WTC11 (cell line): ENCODE measurements around the gene KDM4E.

Experiments used
- TF ChIP-seq, protein P1 (sequence below): sonication (generic); formaldehyde crosslinking; IDR thresholded peaks from 2 replicates; pipeline ENCODE4 v1.8.1; 2022; ENCODE audit warnings: low read depth, mild to moderate bottlenecking, moderate library complexity, missing genetic modification reagents, borderline replicate concordance
- TF ChIP-seq, protein P2 (sequence below): fragments of 200-600 bp; IDR thresholded peaks from 2 replicates; pipeline ENCODE4 v1.8.0; 2022; ENCODE audit warnings: antibody characterized with exemption

DNA sequence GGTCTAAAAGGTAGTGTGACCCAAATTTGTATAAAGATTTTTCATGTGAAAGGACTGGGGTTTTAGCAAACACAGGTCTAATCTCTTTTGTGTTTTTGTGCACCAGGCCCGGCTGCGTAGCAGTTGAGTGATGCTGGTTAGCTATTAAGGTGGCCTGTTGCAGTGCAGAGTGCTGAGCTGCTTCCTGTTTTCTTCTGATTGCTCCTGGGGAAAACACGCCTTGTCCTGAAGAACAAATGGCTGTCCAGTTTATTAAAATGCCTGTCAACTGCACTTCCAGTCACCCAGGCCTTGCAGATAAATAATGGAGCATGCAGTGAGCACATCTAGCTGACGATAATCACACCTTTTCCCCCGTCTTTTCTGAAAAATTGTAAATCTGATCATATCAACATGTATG lies 43.5 kb downstream of the KDM4E start:
- TF ChIP-seq, protein P1, sequence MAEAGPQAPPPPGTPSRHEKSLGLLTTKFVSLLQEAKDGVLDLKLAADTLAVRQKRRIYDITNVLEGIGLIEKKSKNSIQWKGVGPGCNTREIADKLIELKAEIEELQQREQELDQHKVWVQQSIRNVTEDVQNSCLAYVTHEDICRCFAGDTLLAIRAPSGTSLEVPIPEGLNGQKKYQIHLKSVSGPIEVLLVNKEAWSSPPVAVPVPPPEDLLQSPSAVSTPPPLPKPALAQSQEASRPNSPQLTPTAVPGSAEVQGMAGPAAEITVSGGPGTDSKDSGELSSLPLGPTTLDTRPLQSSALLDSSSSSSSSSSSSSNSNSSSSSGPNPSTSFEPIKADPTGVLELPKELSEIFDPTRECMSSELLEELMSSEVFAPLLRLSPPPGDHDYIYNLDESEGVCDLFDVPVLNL (CRISPR knock-in tag): no peak
- TF ChIP-seq, protein P2, sequence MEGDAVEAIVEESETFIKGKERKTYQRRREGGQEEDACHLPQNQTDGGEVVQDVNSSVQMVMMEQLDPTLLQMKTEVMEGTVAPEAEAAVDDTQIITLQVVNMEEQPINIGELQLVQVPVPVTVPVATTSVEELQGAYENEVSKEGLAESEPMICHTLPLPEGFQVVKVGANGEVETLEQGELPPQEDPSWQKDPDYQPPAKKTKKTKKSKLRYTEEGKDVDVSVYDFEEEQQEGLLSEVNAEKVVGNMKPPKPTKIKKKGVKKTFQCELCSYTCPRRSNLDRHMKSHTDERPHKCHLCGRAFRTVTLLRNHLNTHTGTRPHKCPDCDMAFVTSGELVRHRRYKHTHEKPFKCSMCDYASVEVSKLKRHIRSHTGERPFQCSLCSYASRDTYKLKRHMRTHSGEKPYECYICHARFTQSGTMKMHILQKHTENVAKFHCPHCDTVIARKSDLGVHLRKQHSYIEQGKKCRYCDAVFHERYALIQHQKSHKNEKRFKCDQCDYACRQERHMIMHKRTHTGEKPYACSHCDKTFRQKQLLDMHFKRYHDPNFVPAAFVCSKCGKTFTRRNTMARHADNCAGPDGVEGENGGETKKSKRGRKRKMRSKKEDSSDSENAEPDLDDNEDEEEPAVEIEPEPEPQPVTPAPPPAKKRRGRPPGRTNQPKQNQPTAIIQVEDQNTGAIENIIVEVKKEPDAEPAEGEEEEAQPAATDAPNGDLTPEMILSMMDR: no peak
